HG03108 (cell line): ENCODE data around the gene ASXL2.
"Not testable (repeated sequence)": the region's sequence is repeated elsewhere in the genome, so short reads cannot be mapped to it uniquely, and the experiment has no call there.

ENCODE experiments used
- ATAC-seq: cut with Tn5 transposase; IDR thresholded peaks from one replicate; pipeline ENCODE4 v1.9.1; 2021; ENCODE audit warnings: moderate library complexity; ENCODE audit not compliant: unreplicated experiment

The ASXL2 gene

GRCh38 chr2:25894135-25894830, 16.0 kb upstream of the ASXL2 start:
- no peak for ATAC-seq

DNA sequence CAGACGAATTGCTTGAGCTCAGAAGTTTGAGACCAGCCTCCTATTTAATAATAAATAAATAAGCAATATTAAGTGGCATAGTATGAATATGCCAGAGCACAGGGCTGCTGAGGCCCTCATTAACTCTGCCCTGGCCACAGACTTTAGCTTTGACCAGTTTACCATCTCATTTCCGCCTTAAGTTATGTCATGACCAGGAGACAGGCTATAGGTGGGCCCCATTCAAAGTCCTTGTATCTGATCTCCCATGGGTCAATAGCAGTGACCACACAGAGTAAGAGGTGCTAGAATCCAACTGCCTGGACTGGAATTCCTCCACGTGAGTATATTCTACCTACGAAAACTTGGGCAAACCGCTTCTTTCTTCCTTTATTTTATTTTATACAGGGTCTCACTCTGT, 13.4 kb upstream of the ASXL2 start:
- no peak for ATAC-seq

GRCh38 chr2:25887624-25888242, 9.4 kb upstream of the ASXL2 start:
- no peak for ATAC-seq

DNA sequence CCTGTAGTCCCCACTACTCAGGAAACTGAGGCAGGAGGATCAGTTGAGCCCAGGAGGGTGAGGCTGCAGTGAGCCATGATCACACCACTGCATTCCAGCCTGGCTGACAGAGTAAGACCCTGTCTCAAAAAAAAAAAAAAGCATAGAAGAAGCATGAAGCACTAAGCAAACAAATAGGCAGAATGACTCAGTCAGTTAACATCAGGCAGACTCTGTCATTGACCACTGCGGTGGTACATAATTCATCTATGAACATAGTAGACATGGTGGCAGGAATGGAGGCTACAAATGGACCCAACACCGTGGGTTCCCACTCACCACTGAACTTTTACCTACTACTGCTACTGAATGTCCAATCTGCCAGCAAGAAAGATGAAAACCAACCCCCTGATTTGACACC, 7.6 kb upstream of the ASXL2 start:
- no peak for ATAC-seq

GRCh38 chr2:25881764-25882163, 3.5 kb upstream of the ASXL2 start:
- no peak for ATAC-seq

- ATAC-seq: no peak
Measured at GRCh38 chr2:25879133-25879730, 945 bp upstream of the ASXL2 start.

- ATAC-seq: peak; percentile 46
Measured at GRCh38 chr2:25877431-25878360, 591 bp downstream of the ASXL2 start.

DNA sequence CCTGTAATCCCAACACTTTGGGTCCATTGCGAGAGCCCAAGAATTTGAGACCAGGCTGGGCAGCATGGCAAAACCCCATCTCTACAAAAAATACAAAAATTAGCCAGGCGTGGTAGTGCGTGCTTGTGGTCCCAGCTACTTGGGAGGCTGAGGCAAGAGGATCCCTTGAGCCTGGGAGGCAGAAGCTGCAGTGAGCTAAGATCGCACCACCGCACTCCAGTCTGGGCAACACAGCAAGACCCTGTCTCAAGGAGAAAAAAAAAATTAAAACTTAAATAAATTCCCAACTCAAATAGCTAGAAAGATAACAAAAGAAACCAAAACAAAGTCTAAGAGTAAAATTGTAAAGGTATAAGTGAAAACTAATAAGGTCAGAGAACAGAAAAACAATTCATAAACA, 6.2 kb downstream of the ASXL2 start:
- ATAC-seq: no peak

DNA sequence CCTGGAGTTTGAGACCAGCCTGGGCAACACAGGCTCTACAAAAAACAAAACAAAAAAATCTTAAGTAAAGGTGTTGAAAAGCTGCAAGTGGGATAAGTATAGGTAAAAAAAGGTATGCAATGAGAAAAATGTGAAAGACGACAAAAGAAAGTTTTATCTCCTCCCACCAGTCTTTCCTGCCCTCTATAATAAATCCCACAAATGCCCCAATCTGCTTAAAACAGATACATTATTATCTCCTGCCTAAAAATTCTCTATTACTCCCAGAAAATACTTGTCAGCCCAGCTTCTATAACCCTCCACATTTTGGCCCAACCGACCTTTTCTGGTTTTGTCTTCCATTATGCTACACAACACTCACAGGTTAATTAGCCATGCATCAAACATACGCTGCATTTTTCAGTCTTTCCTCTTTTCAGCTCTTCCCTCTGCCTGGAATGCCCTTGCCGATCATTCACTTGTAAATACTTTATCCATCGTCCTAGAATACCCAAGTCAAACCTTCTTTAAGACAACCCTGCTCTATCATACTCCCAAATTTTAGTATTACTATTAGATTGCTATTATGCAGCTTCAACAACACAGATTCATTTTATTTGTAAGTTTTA, 10.8 kb downstream of the ASXL2 start:
- no peak for ATAC-seq

DNA sequence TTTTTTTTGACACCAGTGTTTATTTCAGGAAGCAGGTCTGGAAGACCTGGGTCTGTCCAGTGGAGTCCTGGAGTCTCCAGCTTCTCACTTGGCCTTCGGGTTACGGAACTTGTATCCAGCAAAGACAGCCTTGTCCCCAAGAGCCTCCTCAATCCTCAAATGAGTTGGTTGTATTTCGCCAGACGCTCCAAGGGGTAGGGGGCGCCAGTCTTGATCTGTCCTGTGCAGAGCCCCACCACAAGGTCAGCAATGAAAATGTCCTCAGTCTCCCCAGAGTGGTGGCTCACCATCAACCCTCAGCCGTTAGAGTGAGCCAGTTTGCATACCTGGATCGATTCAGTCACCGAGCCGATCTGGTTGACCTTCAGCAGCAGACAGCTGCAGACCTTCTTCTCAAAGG, 21.9 kb downstream of the ASXL2 start:
- no peak for ATAC-seq

DNA sequence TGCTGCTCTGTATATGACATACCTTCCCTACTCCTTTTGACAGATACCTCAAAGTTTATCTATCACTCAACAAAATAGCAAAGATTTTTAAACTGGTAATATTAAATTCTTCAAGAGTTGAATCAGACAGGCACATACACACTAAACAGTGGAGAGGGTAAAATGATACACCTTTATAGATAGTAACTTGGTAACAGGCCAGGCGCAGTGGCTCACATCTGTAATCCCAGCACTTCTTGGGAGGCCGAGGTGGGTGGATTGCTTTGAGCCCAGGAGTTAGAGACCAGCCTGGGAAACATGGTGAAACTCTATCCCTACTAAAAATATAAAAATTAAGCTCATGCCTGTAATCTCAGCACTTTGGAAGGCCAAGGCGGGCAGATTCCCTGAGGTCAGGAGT, 23.2 kb downstream of the ASXL2 start:
- ATAC-seq: no peak

DNA sequence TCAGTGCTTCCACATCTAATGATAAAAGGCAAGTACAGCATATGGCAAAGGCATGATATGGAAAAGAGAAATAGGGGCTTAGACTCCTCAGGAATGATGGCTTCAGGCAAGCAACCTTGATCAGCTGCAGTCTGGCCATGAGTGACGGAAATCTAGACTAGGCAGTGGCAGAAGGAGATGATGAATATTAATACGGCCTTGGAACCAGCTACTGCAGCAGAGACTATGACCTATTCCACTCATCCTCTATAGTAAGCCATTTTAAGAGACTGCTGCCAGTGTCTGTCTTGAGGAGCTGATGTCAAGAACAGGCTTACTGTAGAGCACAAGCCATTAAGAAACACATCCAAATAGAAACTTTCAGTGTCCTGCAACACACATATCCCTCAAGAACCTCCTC, 23.7 kb downstream of the ASXL2 start:
- ATAC-seq: no peak

- no peak for ATAC-seq
Measured at GRCh38 chr2:25853038-25853638, 25.1 kb downstream of the ASXL2 start.

- ATAC-seq: no peak
Measured at GRCh38 chr2:25851740-25852503, 26.4 kb downstream of the ASXL2 start.

- ATAC-seq: not testable (repeated sequence)
Measured at GRCh38 chr2:25850400-25850799, 27.9 kb downstream of the ASXL2 start.

DNA sequence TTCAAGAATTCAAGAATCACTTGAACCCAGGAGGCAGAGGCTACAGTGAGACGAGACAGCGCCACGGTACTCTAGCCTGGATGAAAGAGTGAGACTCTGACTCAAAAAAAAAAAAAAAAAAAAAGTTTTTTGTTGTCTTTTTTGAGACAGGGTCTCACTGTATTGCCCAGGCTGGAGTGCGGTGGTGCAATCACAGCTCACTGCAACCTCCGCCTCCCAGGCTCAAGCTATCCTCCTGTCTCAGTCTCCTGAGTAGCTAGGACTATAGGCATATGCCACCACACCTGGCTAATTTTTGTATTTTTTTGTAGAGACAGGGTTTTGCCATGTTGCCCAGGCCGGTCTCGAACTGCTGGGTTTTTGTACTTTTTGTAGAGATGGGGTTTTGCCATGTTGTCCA, 28.9 kb downstream of the ASXL2 start:
- ATAC-seq: not testable (repeated sequence)

DNA sequence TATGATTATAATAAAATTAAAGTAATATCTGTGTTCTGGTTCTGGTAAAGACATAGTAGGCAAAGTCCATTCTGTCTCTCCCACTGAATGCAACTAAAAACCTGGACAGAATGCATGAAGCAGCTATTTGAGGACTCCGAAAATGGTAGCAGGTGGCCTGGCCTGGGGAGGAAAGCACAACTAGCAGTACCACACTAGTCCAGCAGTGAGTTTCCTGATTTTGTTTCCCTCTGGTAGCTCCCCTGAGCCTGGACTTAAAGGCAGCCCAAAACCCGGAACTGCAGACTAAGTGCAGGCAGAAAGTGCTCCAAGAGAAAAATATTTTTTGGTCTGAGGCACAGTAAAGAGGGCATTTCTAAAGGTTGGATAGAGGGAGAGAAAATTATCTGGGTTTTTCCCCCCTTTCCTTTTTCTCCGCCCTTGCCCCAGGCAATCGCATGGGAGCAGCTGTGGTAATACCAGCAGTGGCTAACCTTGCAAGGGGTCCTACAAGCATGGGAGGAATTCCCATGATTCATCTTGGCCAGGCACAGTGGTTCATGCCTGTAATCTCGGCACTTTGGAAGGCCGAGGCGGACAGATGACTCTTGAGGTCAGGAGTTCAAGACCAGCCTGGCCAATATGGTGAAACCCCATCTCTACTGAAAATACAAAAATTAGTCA, 32.3 kb downstream of the ASXL2 start:
- ATAC-seq: no peak

- ATAC-seq: no peak
Measured at GRCh38 chr2:25844089-25844488, 34.2 kb downstream of the ASXL2 start.

DNA sequence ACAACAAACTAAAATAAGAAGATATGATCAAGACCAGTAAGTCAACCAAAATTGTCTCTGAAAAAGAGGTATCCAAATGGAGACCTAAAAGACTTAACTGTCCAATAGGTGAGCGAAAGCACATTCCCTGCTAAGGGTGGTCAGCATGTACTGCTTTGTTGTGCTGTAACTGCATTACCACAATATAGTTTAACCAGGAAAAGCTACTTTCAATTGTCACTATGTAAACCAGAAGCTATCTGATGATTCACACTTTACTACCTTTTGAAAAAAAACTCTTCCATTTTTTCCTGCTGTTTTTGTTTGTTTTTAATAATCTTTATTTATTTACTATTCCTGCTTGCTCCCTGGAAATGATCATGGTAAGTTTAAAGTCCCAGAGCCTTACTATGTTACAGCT, 36.1 kb downstream of the ASXL2 start:
- no peak for ATAC-seq
